IMR-90 (cell line): Measurements from ENCODE around the gene PLA2G4D. TPM values are rescaled to one million over a fixed set of nuclear protein-coding genes. Genes with fewer than 3 reads are reported as not detected.

ENCODE experiments used
- ATAC-seq: fragments of 200-7000 bp; cut with Tn5 transposase; 2 replicates; pipeline ENCODE4 v1.9.1; 2020; ENCODE audit warnings: low read depth, mild to moderate bottlenecking, moderate library complexity
- BruUV-seq: library from RNA; stranded (reverse); fragments of 400-500 nt; replicated peaks from 2 replicates; lab custom pipeline; 2021; lab: Mats Ljungman, UMichigan
- CTCF ChIA-PET: fragments of 300-600 bp; formaldehyde crosslinking; extraction: SDS; loops from one replicate; lab custom pipeline; 2021; ENCODE audit warnings: antibody characterized with exemption; lab: Yijun Ruan, JAX
- POLR2A ChIA-PET: fragments of 300-600 bp; sonication (Branson Sonifier 250); formaldehyde crosslinking; loops from one replicate; lab custom pipeline; 2022; ENCODE audit warnings: antibody characterized with exemption; ENCODE audit not compliant: unreplicated experiment; lab: Charles Lee
- DNase-seq: peaks from one replicate; pipeline ENCODE4 v3.0.0; 2013
- H2AFZ ChIP-seq: replicated peaks from 2 replicates; pipeline ENCODE3; 2013; ENCODE audit warnings: low read length, mild to moderate bottlenecking; ENCODE audit not compliant: poor library complexity
- H2AK5ac ChIP-seq: 2 replicates; pipeline ENCODE4 v1.6.1; 2013; ENCODE audit warnings: low read depth, low read length, inconsistent platforms
- H2AK9ac ChIP-seq: replicated peaks from 2 replicates; pipeline ENCODE3; 2013; ENCODE audit warnings: mild to moderate bottlenecking, low read depth, low read length, moderate library complexity; ENCODE audit not compliant: poor library complexity
- H2BK120ac ChIP-seq: 2 replicates; pipeline ENCODE4 v1.6.1; 2013; ENCODE audit warnings: low read depth, low read length, inconsistent platforms
- H2BK15ac ChIP-seq: 3 replicates; pipeline ENCODE4 v1.6.1; 2013; ENCODE audit warnings: low read depth, low read length, inconsistent platforms
- H2BK20ac ChIP-seq: 2 replicates; pipeline ENCODE4 v1.6.1; 2013; ENCODE audit warnings: low read depth, mild to moderate bottlenecking, inconsistent platforms, low read length, moderate library complexity
- H2BK5ac ChIP-seq: 2 replicates; pipeline ENCODE4 v1.6.1; 2013; ENCODE audit warnings: mild to moderate bottlenecking, low read depth, low read length, inconsistent platforms; ENCODE audit not compliant: poor library complexity, severe bottlenecking
- H3K14ac ChIP-seq: replicated peaks from 2 replicates; pipeline ENCODE4 v1.6.1; 2013; ENCODE audit warnings: low read depth, low read length, inconsistent platforms
- H3K18ac ChIP-seq: 2 replicates; pipeline ENCODE4 v1.6.1; 2013; ENCODE audit warnings: low read depth, low read length, control low read depth
- H3K23ac ChIP-seq: 2 replicates; pipeline ENCODE4 v1.6.1; 2013; ENCODE audit warnings: low read depth, low read length, inconsistent platforms
- H3K27ac ChIP-seq: 2 replicates; pipeline ENCODE4 v1.5.1; 2013; ENCODE audit warnings: mild to moderate bottlenecking, control low read depth, low read length; ENCODE audit not compliant: insufficient read depth
- H3K27me3 ChIP-seq: 2 replicates; pipeline ENCODE4 v1.6.1; 2013; ENCODE audit warnings: low read length; ENCODE audit not compliant: control insufficient read depth, insufficient read depth
- H3K36me3 ChIP-seq: 2 replicates; pipeline ENCODE4 v1.6.1; 2013; ENCODE audit warnings: low read length, mixed read lengths; ENCODE audit not compliant: control insufficient read depth, insufficient read depth
- H3K4ac ChIP-seq: 2 replicates; pipeline ENCODE4 v1.6.1; 2013; ENCODE audit warnings: low read depth, low read length, inconsistent platforms
- H3K4me1 ChIP-seq: 2 replicates; pipeline ENCODE4 v1.6.1; 2013; ENCODE audit warnings: low read length, mixed read lengths; ENCODE audit not compliant: control insufficient read depth, insufficient read depth
- H3K4me2 ChIP-seq: 2 replicates; pipeline ENCODE4 v1.6.1; 2013; ENCODE audit warnings: low read depth, mild to moderate bottlenecking, control low read depth, low read length, moderate library complexity
- H3K4me3 ChIP-seq: 2 replicates; pipeline ENCODE4 v1.5.1; 2013; ENCODE audit warnings: low read depth, mild to moderate bottlenecking, control low read depth, low read length, moderate library complexity; ENCODE audit not compliant: insufficient read depth
- H3K56ac ChIP-seq: 2 replicates; pipeline ENCODE4 v1.6.1; 2013; ENCODE audit warnings: low read length, inconsistent platforms; ENCODE audit not compliant: insufficient read depth; ENCODE audit errors: extremely low read depth
- H3K79me1 ChIP-seq, 2 experiments: 2 replicates each; pipeline ENCODE4 v1.6.1; 2013; ENCODE audit warnings: low read length in 2 of 2, inconsistent platforms in 1 of 2, low read depth in 1 of 2
- H3K9ac ChIP-seq: 2 replicates; pipeline ENCODE4 v1.6.1; 2013; ENCODE audit warnings: low read depth, low read length, control low read depth
- H3K9me1 ChIP-seq: 2 replicates; pipeline ENCODE4 v1.6.1; 2013; ENCODE audit warnings: low read length, inconsistent platforms; ENCODE audit not compliant: insufficient read depth
- H3K9me3 ChIP-seq: 2 replicates; pipeline ENCODE4 v1.6.1; 2013; ENCODE audit warnings: low read length; ENCODE audit not compliant: control insufficient read depth, insufficient read depth
- H4K20me1 ChIP-seq: 2 replicates; pipeline ENCODE4 v1.6.1; 2013; ENCODE audit warnings: low read length, inconsistent platforms; ENCODE audit not compliant: insufficient read depth
- H4K5ac ChIP-seq: 2 replicates; pipeline ENCODE4 v1.6.1; 2013; ENCODE audit warnings: mild to moderate bottlenecking, low read depth, low read length, control low read depth
- H4K8ac ChIP-seq, 2 experiments: 2 replicates each; pipeline ENCODE4 v1.6.1; 2013; ENCODE audit warnings: low read depth in 2 of 2, low read length in 2 of 2, control low read depth in 1 of 2, inconsistent platforms in 1 of 2
- H4K91ac ChIP-seq: 2 replicates; pipeline ENCODE4 v1.6.1; 2013; ENCODE audit warnings: low read depth, low read length, inconsistent platforms; ENCODE audit not compliant: insufficient read depth
- ELK1 ChIP-seq: fragments of 150-350 bp; IDR thresholded peaks from 2 replicates; pipeline ENCODE4 v1.6.1; 2016; ENCODE audit warnings: low read depth, mild to moderate bottlenecking, low read length, moderate library complexity, borderline replicate concordance
- RFX5 ChIP-seq: IDR thresholded peaks from 2 replicates; pipeline ENCODE4 v1.8.0; 2012; ENCODE audit warnings: low read depth, mild to moderate bottlenecking, low read length, moderate library complexity
- USF2 ChIP-seq: fragments of 150-350 bp; IDR thresholded peaks from 2 replicates; pipeline ENCODE4 v1.6.1; 2017; ENCODE audit warnings: mild to moderate bottlenecking, antibody characterized with exemption, low read length, low read depth
- WGBS, 2 experiments: methylation state at CpG; one replicate each; pipeline versions ENCODE4 v1.1.5 to v1.1.7; 2013; ENCODE audit warnings: missing lambda C conversion rate in 2 of 2; ENCODE audit not compliant: insufficient read length in 1 of 2; ENCODE audit errors: extremely low coverage in 2 of 2; 5-methylcytosine and 5-hydroxymethylcytosine counted together
- dilution Hi-C: fragments of 300-500 bp; cut with HindIII; formaldehyde crosslinking; loops from one replicate; pipeline ENCODE4 v1.14.3; 2018; ENCODE audit warnings: low sequenced_read_pairs; ENCODE audit not compliant: unreplicated experiment
- in situ Hi-C: fragments of 300-500 bp; cut with MboI; formaldehyde crosslinking; loops from 3 replicates; pipeline ENCODE4 v1.14.3; 2019; ENCODE audit warnings: low sequenced_read_pairs, inconsistent platforms, mixed read lengths
- intact Hi-C: fragments of 100-400 bp; cut with micrococcal nuclease; formaldehyde crosslinking; loops from 2 replicates; pipeline ENCODE4 v1.10.0; 2022
- polyA plus RNA-seq, 3 experiments: library from polyadenylated mRNA; depleted of rRNA; stranded (reverse); fragments of >200 nt; gene quantifications; 2 replicates each; pipeline ENCODE4 v1.2.3, GENCODE V29; 2012; ENCODE audit warnings: low replicate concordance in 1 of 3
- total RNA-seq: library from RNA; depleted of rRNA; stranded (reverse); fragments of >200 nt; gene quantifications from 2 replicates; pipeline ENCODE4 v1.2.3, GENCODE V29; 2012

The PLA2G4D gene
- total and polyA plus RNA-seq, 2 of the 4 experiments (the other 2 are of a cell fraction) = not detected

GRCh38 chr15:42032376-42033213, 61.8 kb downstream of the PLA2G4D start:
- H3K27ac ChIP-seq = no peak overlapping the region
- H3K9me1 ChIP-seq = no peaks in the 10 kb centered on the region
- BruUV-seq = no TSS peak
- H3K4me3 ChIP-seq = no peak overlapping the region
- no peak overlapping the region for H4K8ac ChIP-seq
- no peak overlapping the region for H2AFZ ChIP-seq
- POLR2A ChIA-PET = no interaction called here
- 87 to 100% methylated on average over 1 to 5 of the region's 9 CpGs for WGBS, 2 experiments
- no peak overlapping the region for H3K9ac ChIP-seq
- no peak overlapping the region for H3K14ac ChIP-seq
- no peak for TF ChIP-seq USF2
- TF ChIP-seq RFX5 = no peak
- no peak for TF ChIP-seq ELK1
- no peak overlapping the region for H2BK5ac ChIP-seq
- H4K5ac ChIP-seq = no peak overlapping the region
- H3K4me1 ChIP-seq = no peaks in the 10 kb centered on the region
- H4K91ac ChIP-seq = no peak overlapping the region
- peaks cover 6% of the 10 kb centered on the region; the same call in 1 of the 2 replicates for H3K9me3 ChIP-seq
- intact Hi-C loops (no loop called here), in situ Hi-C loops (no loop called here), dilution Hi-C loops (no loop called here)
- H2AK9ac ChIP-seq = no peak overlapping the region
- no peak for ATAC-seq
- CTCF ChIA-PET = no interaction called here
- H4K20me1 ChIP-seq = no peaks in the 10 kb centered on the region
- H3K56ac ChIP-seq = no peak overlapping the region
- no peaks in the 10 kb centered on the region for H3K79me1 ChIP-seq
- H3K36me3 ChIP-seq = no peaks in the 10 kb centered on the region
- no peak overlapping the region for H2AK5ac ChIP-seq
- no peak overlapping the region for H2BK15ac ChIP-seq
- H3K4ac ChIP-seq = no peak overlapping the region
- no peak overlapping the region for H2BK120ac ChIP-seq
- no peak for DNase-seq
- no peak overlapping the region for H3K4me2 ChIP-seq
- H3K27me3 ChIP-seq = peaks cover 45% of the 10 kb centered on the region
- H2BK20ac ChIP-seq = no peak overlapping the region
- no peak overlapping the region for H3K18ac ChIP-seq
- no peak overlapping the region for H3K23ac ChIP-seq
